PFSK-1 (cell line): ENCODE results near the gene PKP1.

Source experiments
- FOXP2 ChIP-seq: optimal IDR thresholded peaks from 2 replicates; pipeline ENCODE3; 2011; ENCODE audit warnings: borderline replicate concordance, control low read depth, inconsistent platforms; ENCODE audit not compliant: insufficient read depth; ENCODE audit errors: extremely low read length, extremely low read depth
- POLR2AphosphoS5 ChIP-seq: IDR thresholded peaks from 2 replicates; pipeline ENCODE4 v1.6.1; 2012; ENCODE audit warnings: low read depth, mild to moderate bottlenecking, control low read depth, low read length, moderate library complexity
- REST ChIP-seq, 2 experiments: IDR thresholded peaks; 2 replicates each; pipeline versions ENCODE4 v1.6.1 to v1.8.0; 2011 to 2012; ENCODE audit warnings: low read depth in 2 of 2, low read length in 2 of 2, control low read depth in 1 of 2, inconsistent platforms in 1 of 2, mild to moderate bottlenecking in 1 of 2, moderate library complexity in 1 of 2; ENCODE audit not compliant: insufficient read depth in 1 of 2
- SIN3A ChIP-seq: IDR thresholded peaks from 2 replicates; pipeline ENCODE4 v1.6.1; 2012; ENCODE audit warnings: mild to moderate bottlenecking, low read length, moderate library complexity, borderline replicate concordance; ENCODE audit not compliant: insufficient read depth
- TAF1 ChIP-seq: IDR thresholded peaks from 2 replicates; pipeline ENCODE4 v1.6.1; 2012; ENCODE audit warnings: low read length, control low read depth, borderline replicate concordance; ENCODE audit not compliant: insufficient read depth

PKP1 gene

GRCh38 chr1:201248721-201249559 is 34.4 kb upstream of the PKP1 start:
- no peak for TF ChIP-seq TAF1
- no peak for TF ChIP-seq REST (IDR thresholded peaks at IDR 0.05; ENCODE audit: insufficient read depth in 1 of 2, low read depth in 2 of 2, low read length in 2 of 2)
- TF ChIP-seq FOXP2: no peak
- TF ChIP-seq POLR2AphosphoS5: no peak
- TF ChIP-seq SIN3A: no peak

- TF ChIP-seq POLR2AphosphoS5: no peak
- TF ChIP-seq TAF1: no peak
- no peak for TF ChIP-seq SIN3A
- TF ChIP-seq FOXP2: no peak
- TF ChIP-seq REST (IDR thresholded peaks at IDR 0.05; ENCODE audit: insufficient read depth in 1 of 2, low read depth in 2 of 2, low read length in 2 of 2): no peak
These were observed 32.8 kb upstream of the PKP1 start for GRCh38 chr1:201250326-201251011.

GRCh38 chr1:201251411-201251810 is 31.9 kb upstream of the PKP1 start:
- TF ChIP-seq REST (IDR thresholded peaks at IDR 0.05; ENCODE audit: insufficient read depth in 1 of 2, low read depth in 2 of 2, low read length in 2 of 2) (no peak), POLR2AphosphoS5 (no peak), FOXP2 (no peak), TAF1 (no peak), SIN3A (no peak)

GRCh38 chr1:201251851-201252430 is 31.4 kb upstream of the PKP1 start:
- TF ChIP-seq POLR2AphosphoS5 (no peak), FOXP2 (no peak), SIN3A (no peak), REST (IDR thresholded peaks at IDR 0.05; ENCODE audit: insufficient read depth in 1 of 2, low read depth in 2 of 2, low read length in 2 of 2) (no peak), TAF1 (no peak)
